K562 (cell line): ENCODE results near the gene CYB5R2. TPM values are rescaled to one million over a fixed set of nuclear protein-coding genes. Genes with fewer than 3 reads are reported as not detected.

ENCODE experiments used
- CREM ChIP-seq: IDR thresholded peaks from 2 replicates; pipeline ENCODE4 v1.6.1; 2014; ENCODE audit warnings: antibody characterized with exemption, low read depth
- NRF1 ChIP-seq, 2 experiments: fragments of 450-650 bp; IDR thresholded peaks in 1 of 2; conservative IDR thresholded peaks in 1 of 2; 2 replicates each; pipeline ENCODE4 v1.6.1; 2014; ENCODE audit warnings: mild to moderate bottlenecking in 2 of 2
- RCOR1 ChIP-seq, 2 experiments: IDR thresholded peaks; 2 replicates each; pipeline ENCODE4 v1.6.1; 2012; ENCODE audit warnings: low read depth in 2 of 2, low read length in 2 of 2, borderline replicate concordance in 1 of 2, improper control_type of control experiment in 1 of 2
- SMC3 ChIP-seq: conservative IDR thresholded peaks from 2 replicates; pipeline ENCODE4 v1.6.1; 2011; ENCODE audit warnings: low read depth, low read length, improper control_type of control experiment; ENCODE audit not compliant: insufficient read depth
- TFAP4 ChIP-seq: sonication (generic); formaldehyde crosslinking; IDR thresholded peaks from 2 replicates; pipeline ENCODE4 v1.8.0; 2022; ENCODE audit warnings: missing genetic modification reagents, mild to moderate bottlenecking, moderate library complexity, borderline replicate concordance
- ZNF699 ChIP-seq: fragments of 250-450 bp; sonication (Bioruptor Pico); IDR thresholded peaks from 2 replicates; pipeline ENCODE4 v1.8.0; 2021; ENCODE audit warnings: mild to moderate bottlenecking, moderate library complexity; ENCODE audit not compliant: insufficient replicate concordance
- polyA plus RNA-seq, 8 experiments: library from polyadenylated mRNA; depleted of rRNA in 4 of 8; stranded (reverse) in 5 of 8; unstranded in 3 of 8; fragments of >200 nt; fragmentation: Nextera tagmentation in 2 of 8; fragmentation: Illumina TruSeq in 1 of 8; extraction: Ambion mirVana in 2 of 8; extraction: Trizol in 1 of 8; gene quantifications; 2 replicates each; pipeline versions ENCODE4 v1.2.1 to v1.2.3, GENCODE V29; 2011 to 2014; ENCODE audit warnings: inconsistent platforms in 1 of 8, missing spikeins in 1 of 8
- total RNA-seq, 7 experiments: library from RNA; depleted of rRNA in 6 of 7; stranded (reverse); fragments of >200 nt in 6 of 7; fragmentation: Illumina TruSeq in 2 of 7; extraction: Trizol in 2 of 7; gene quantifications; 2 replicates each; pipeline versions ENCODE4 v1.2.1 to v1.2.3, GENCODE V29; 2011 to 2021; ENCODE audit warnings: low replicate concordance in 1 of 7
- TF ChIP-seq, protein P1 (sequence below), 3 experiments: IDR thresholded peaks in 2 of 3; conservative IDR thresholded peaks in 1 of 3; 2 replicates each; pipeline ENCODE4 v1.5.1; 2011 to 2012; ENCODE audit warnings: low read length in 3 of 3, mild to moderate bottlenecking in 3 of 3, control low read depth in 2 of 3, improper control_type of control experiment in 1 of 3, inconsistent platforms in 1 of 3, low read depth in 1 of 3, mixed read lengths in 1 of 3, moderate library complexity in 1 of 3; ENCODE audit not compliant: insufficient read depth in 2 of 3
- TF ChIP-seq, protein P2 (sequence below), 2 experiments: fragments of 450-650 bp; formaldehyde crosslinking in 1 of 2; IDR thresholded peaks; 2 replicates each; pipeline versions ENCODE4 v1.4.0 to v1.6.1; 2014 to 2020; ENCODE audit warnings: mild to moderate bottlenecking in 2 of 2, borderline replicate concordance in 1 of 2, low read depth in 1 of 2
- TF ChIP-seq, protein P3 (sequence below): fragments of 450-650 bp; formaldehyde crosslinking; IDR thresholded peaks from 2 replicates; pipeline ENCODE4 v1.4.0; 2020; ENCODE audit warnings: mild to moderate bottlenecking, moderate library complexity
- TF ChIP-seq, protein P4 (sequence below): fragments of 250-450 bp; sonication (Bioruptor Pico); IDR thresholded peaks from 2 replicates; pipeline ENCODE4 v1.4.0; 2020; ENCODE audit warnings: mild to moderate bottlenecking, moderate library complexity

Gene CYB5R2
- total and polyA plus RNA-seq, 9 of the 15 experiments (the other 6 are each of a cell fraction or from before 2014, with no cell fraction given), result 8.2 to 28.7 (median 13.6) TPM

GRCh38 chr11:7665473-7666291 lies 7.6 kb downstream of the CYB5R2 start (continued):
- TF ChIP-seq, protein P1, sequence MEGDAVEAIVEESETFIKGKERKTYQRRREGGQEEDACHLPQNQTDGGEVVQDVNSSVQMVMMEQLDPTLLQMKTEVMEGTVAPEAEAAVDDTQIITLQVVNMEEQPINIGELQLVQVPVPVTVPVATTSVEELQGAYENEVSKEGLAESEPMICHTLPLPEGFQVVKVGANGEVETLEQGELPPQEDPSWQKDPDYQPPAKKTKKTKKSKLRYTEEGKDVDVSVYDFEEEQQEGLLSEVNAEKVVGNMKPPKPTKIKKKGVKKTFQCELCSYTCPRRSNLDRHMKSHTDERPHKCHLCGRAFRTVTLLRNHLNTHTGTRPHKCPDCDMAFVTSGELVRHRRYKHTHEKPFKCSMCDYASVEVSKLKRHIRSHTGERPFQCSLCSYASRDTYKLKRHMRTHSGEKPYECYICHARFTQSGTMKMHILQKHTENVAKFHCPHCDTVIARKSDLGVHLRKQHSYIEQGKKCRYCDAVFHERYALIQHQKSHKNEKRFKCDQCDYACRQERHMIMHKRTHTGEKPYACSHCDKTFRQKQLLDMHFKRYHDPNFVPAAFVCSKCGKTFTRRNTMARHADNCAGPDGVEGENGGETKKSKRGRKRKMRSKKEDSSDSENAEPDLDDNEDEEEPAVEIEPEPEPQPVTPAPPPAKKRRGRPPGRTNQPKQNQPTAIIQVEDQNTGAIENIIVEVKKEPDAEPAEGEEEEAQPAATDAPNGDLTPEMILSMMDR (IDR thresholded peaks at IDR 0.05 in 2 of 3, conservative IDR thresholded peaks at IDR 0.05 in 1 of 3; ENCODE audit: insufficient read depth in 2 of 3, low read depth in 1 of 3, low read length in 3 of 3), result peak; percentile 90 to 92 (median 90)
- TF ChIP-seq CREM (peak; percentile 65; the same call in 1 of the 2 replicates), RCOR1 (IDR thresholded peaks at IDR 0.05; ENCODE audit: borderline replicate concordance in 1 of 2, low read depth in 2 of 2, low read length in 2 of 2) (peak in 1 of 2 experiments; percentile 39; a peak in 1 of 4 replicates), ZNF699 (no peak), SMC3 (peak; percentile 86), NRF1 (conservative IDR thresholded peaks at IDR 0.05 in 1 of 2, IDR thresholded peaks at IDR 0.05 in 1 of 2) (0 out of 4 replicates have a peak, but pooled peaks of 1 of the 2 experiments have one; percentile 26), TFAP4 (peak; percentile 84)
- TF ChIP-seq, protein P2, sequence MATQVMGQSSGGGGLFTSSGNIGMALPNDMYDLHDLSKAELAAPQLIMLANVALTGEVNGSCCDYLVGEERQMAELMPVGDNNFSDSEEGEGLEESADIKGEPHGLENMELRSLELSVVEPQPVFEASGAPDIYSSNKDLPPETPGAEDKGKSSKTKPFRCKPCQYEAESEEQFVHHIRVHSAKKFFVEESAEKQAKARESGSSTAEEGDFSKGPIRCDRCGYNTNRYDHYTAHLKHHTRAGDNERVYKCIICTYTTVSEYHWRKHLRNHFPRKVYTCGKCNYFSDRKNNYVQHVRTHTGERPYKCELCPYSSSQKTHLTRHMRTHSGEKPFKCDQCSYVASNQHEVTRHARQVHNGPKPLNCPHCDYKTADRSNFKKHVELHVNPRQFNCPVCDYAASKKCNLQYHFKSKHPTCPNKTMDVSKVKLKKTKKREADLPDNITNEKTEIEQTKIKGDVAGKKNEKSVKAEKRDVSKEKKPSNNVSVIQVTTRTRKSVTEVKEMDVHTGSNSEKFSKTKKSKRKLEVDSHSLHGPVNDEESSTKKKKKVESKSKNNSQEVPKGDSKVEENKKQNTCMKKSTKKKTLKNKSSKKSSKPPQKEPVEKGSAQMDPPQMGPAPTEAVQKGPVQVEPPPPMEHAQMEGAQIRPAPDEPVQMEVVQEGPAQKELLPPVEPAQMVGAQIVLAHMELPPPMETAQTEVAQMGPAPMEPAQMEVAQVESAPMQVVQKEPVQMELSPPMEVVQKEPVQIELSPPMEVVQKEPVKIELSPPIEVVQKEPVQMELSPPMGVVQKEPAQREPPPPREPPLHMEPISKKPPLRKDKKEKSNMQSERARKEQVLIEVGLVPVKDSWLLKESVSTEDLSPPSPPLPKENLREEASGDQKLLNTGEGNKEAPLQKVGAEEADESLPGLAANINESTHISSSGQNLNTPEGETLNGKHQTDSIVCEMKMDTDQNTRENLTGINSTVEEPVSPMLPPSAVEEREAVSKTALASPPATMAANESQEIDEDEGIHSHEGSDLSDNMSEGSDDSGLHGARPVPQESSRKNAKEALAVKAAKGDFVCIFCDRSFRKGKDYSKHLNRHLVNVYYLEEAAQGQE (IDR thresholded peaks at IDR 0.05; ENCODE audit: borderline replicate concordance), result peak; percentile 58; the same call in 1 of the 2 replicates
- TF ChIP-seq, protein P2 (CRISPR knock-in tag; IDR thresholded peaks at IDR 0.05; ENCODE audit: low read depth), result no peak
- TF ChIP-seq, protein P3, sequence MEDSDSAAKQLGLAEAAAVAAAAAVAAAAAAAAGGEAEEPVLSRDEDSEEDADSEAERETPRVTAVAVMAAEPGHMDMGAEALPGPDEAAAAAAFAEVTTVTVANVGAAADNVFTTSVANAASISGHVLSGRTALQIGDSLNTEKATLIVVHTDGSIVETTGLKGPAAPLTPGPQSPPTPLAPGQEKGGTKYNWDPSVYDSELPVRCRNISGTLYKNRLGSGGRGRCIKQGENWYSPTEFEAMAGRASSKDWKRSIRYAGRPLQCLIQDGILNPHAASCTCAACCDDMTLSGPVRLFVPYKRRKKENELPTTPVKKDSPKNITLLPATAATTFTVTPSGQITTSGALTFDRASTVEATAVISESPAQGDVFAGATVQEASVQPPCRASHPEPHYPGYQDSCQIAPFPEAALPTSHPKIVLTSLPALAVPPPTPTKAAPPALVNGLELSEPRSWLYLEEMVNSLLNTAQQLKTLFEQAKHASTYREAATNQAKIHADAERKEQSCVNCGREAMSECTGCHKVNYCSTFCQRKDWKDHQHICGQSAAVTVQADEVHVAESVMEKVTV, result 0 out of 2 replicates have a peak, but pooled peaks have one; percentile 57
- TF ChIP-seq, protein P4, sequence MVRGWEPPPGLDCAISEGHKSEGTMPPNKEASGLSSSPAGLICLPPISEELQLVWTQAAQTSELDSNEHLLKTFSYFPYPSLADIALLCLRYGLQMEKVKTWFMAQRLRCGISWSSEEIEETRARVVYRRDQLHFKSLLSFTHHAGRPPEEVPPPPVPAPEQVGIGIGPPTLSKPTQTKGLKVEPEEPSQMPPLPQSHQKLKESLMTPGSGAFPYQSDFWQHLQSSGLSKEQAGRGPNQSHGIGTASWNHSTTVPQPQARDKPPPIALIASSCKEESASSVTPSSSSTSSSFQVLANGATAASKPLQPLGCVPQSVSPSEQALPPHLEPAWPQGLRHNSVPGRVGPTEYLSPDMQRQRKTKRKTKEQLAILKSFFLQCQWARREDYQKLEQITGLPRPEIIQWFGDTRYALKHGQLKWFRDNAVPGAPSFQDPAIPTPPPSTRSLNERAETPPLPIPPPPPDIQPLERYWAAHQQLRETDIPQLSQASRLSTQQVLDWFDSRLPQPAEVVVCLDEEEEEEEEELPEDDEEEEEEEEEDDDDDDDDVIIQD (CRISPR knock-in tag), result no peak
